ENCODE measurements around the gene MAFG.

GRCh38 chr17:81884968-81885367 lies 42.6 kb downstream of the MAFG start:
- TF ChIP-seq POLR2A (IDR thresholded peaks at IDR 0.05) (no peak), CTCF (IDR thresholded peaks at IDR 0.05 in 4 of 5, conservative IDR thresholded peaks at IDR 0.05 in 1 of 5) (no peak)

Measured in gastrocnemius medialis (tissue), 4 donors.